GM12801 (cell line): ENCODE measurements around the gene AKAP11.

Source experiments
- CTCF ChIP-seq: IDR thresholded peaks from one replicate; pipeline ENCODE4 v1.5.1; 2011; ENCODE audit warnings: control low read depth; ENCODE audit not compliant: insufficient read length; ENCODE audit errors: extremely low read depth

AKAP11 gene

GRCh38 chr13:42284068-42284467 lies 12.1 kb downstream of the AKAP11 start:
- no peak for TF ChIP-seq CTCF

- no peak for TF ChIP-seq CTCF
Observed at GRCh38 chr13:42298392-42298791, 26.4 kb downstream of the AKAP11 start.

- TF ChIP-seq CTCF = no peak
Observed at GRCh38 chr13:42305503-42305902, 33.6 kb downstream of the AKAP11 start.

- no peak for TF ChIP-seq CTCF
Observed at GRCh38 chr13:42307461-42307860, 35.5 kb downstream of the AKAP11 start.

- TF ChIP-seq CTCF = no peak
Observed at GRCh38 chr13:42312817-42313431, 41.0 kb downstream of the AKAP11 start.

GRCh38 chr13:42318570-42318969 lies 46.6 kb downstream of the AKAP11 start:
- TF ChIP-seq CTCF = no peak

- TF ChIP-seq CTCF = no peak
Observed at GRCh38 chr13:42320375-42320787, 48.4 kb downstream of the AKAP11 start.
